Right renal pelvis (tissue), 4 donors: Measurements from ENCODE around the gene GSG1L2. TPM values are rescaled to one million over a fixed set of nuclear protein-coding genes. Genes with fewer than 3 reads are reported as not detected.

Experiments used
- DNase-seq, 4 donors: peaks; one replicate each; pipeline ENCODE4 v3.0.0-alpha.2; 2013; ENCODE audit warnings: low read depth in 4 of 4, low spot score in 3 of 4, missing footprints in 1 of 4
- polyA plus RNA-seq, 4 donors: library from polyadenylated mRNA; unstranded; fragments of 120-200 nt; gene quantifications; one replicate each; pipeline ENCODE4 v1.2.1, GENCODE V29; 2013; ENCODE audit not compliant: insufficient read length in 4 of 4

GSG1L2 gene
- polyA plus RNA-seq, 4 donors, result not detected

DNA sequence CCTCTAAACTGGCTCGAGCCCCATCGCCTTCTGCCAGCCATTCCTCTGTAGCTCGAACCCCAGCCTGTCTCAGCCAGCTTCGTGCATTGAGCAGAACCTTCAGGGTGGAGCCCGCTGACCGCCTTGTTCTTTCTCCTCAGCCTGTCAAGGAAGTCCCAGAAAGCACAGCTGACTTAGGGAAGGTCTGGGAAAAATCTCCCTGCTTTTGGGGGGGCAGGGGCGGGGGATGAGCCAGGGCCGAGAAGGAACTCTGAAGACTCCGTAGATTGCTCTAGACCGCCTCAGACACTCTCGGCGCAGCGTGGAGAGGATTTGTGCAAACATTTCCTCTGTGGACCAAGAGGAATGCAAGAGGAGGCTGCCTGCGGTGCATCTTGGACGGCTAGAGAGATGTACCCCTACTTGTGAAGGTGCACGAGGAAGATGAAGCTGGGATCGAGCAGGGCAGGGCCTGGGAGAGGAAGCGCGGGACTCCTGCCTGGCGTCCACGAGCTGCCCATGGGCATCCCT, 3.8 kb upstream of the GSG1L2 start, which contains the start of gene GLP2R:
Gene GLP2R (plus strand): TSS at position 284 of the 510 bp plus-strand sequence. CDS start 140 bp downstream, at position 424.
- DNase-seq, result no peak

DNA sequence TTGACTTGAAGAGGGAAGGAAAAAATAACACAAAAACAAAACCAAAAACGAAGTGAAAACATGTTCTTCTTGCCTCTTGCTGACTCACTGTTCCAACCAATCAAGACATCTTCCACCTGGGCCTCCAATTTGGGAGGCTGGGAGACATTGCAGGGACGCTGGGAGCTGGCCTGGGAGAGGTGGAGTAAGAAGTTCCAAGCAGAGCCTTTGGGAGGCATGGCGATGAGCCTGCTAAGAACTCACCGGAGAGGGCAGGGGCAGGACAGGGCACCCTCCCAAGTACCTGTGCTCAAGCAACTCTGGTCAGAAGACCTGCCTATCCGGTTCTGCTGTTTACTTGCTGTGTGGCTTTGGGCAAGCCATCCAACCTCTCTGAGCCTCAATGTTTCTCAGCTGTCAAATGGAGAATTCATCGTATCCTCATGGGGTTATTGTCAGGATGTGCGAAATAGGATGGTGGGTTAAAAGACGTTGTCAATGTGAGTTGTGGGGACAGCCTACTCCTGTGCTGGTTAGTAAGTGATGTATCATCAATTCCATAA, 3.0 kb upstream of the GSG1L2 start:
- no peak for DNase-seq

DNA sequence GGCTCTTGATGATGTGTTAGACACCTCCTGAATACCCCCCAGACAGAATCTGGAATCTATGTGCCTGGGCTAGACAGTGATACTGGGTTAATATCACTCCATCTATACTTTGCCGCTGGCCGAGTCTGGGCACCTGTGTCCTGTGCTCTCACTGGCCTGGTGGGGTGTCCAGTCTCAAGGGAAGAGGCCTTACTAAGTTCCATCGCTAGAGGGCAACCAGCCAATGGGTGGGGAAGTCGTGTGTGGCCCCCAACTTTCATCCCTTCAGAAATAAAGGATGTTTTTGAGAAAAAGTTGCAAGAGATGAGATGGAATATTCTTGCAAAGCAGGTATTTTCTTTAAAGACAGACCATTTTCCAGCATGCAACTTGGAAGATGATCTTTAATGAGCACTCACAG, 2.2 kb upstream of the GSG1L2 start:
- no peak for DNase-seq

DNA sequence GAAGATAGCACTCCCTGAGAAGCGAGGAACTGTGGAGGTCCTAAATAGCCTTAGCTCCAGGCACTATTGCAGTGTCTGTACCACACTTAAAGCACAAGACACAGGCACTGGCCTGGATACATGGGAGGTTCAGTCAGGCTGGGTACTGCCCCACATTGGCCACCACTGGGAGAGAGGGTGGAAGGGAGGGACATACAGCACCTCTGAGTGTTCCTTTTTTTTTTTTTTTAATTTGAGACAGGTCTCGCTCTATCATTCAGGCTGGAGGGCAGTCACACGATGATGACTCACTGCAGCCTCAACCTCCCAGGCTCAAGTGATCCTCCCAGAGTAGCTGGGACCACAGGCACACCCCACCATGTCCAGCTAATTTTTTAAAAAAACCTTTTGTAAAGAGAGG, 1.4 kb downstream of the GSG1L2 start:
- DNase-seq, result no peak

DNA sequence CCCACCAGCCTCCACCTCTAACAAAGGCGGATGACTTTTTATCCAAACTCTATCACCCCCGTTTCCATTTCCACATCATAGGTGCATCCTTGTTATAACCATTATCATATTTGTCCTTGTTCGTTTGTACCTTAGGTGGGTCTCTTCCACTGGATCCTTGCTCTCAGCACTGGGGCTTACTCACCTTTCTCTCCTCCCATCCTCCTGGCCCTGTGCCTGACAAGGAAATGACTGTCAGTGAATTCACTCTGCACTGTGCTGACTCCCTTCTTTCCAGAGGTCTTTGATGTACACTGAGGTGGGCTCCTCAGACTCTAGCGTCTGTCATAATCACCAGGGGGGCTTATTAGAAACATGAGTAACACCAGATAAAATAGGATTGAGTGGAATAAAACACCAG, 3.1 kb downstream of the GSG1L2 start:
- DNase-seq, result no peak

DNA sequence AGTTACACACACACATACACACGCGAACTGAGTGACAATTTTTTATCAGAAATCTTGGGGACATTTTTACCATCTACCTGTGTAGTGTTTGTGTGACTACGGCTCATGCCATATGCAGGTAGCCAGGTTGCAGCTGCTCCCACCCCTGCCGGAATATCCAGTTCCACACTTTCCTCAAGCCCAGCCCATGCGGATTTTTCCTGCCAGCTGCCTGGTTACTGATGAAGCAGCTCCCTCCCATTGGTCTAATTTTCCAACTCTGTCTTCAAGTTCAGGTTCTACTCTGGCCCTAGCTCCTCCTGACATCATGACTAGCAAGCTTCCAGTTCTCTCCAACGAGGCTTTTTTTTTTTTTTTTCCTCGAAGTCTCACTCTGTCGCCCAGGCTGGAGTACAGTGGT, 4.8 kb downstream of the GSG1L2 start:
- DNase-seq, result peak in 3 of 4 donors; percentile 28 to 40 (median 39)

DNA sequence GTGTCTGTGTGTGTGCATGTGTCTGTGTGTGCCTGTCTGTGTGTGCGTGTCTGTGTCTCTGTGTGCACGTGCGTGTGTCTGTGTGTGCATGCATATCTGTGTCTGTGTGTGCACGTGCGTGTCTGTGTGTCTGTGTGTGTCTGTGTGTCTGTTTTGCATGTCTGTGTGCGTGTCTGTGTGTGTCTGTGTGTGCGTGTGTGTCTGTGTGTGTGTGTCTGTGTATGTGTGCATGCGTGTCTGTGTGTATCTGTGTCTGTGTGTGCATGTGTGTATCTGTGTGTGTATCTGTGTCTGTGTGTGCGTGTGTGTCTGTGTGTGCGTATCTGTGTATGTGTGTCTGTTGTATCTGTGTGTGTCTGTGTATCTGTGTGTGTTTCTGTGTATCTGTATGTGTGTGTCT, 5.4 kb downstream of the GSG1L2 start:
- DNase-seq, result no peak

DNA sequence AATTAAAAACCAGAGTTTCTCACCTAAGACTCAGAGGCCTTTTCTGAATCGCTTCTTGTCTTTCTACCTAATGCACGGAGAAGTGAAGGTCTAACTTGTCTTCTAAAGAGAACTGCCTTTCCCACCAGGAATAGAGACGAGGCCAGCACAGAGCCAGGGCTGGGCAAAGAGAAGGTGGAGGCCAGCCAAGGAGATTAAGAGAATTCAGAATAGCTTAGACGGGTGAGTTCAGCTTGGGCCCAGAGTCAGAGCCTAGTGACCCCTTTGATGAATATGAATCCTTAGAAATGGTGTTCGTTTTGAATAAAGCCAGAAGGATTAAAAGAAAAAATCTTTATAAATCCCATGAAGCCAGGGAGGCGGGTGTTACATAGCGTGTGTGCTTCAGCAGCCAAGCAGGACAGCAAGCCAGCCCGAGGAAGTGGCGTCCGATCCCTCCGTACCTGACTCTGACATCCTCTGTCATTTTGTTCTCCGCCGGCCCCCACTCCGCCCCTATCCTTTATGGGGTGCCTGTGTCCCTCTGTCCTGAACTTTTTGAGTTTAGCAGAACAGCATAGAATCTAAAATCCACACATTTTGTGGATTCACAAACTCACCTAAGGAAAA, 7.4 kb downstream of the GSG1L2 start:
- DNase-seq, result no peak

DNA sequence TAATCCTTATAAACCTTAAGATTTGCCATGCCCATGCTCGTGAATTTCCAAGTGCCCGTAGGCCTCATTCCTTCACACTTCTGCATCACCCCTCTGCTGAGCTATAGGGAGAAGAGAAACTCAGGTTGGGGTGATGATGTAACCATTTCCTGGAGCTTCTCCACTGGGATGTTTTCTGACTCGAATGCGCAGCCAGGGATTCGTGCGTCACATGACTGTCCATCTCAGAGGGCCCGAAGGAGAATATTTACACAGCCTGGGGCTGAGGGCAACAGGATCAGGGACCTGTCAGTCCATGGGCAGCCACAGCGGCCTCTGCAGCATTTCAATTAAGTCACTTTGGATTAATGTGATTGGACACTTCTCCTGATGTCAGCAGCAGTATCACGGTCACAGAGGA, 8.7 kb downstream of the GSG1L2 start:
- no peak for DNase-seq

DNA sequence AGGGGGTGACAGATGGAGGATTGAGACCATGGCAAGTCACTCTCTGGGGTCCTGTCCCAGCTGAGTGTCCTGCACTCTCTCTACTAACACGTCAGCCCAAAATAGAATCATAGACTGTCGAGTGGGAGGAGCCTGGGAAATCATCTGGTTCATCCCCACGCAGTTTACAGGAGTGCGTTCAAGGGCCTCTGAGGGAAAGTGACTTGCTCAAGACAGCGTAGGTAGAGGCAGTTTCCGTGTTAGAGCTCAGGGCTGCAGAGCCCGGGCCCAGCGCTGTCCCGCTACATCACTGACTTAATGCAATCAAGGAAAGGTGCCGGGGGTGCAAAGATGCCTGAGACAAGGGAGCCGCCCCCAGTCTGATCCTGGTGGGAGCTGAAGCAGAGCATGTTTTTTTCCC, 10.3 kb downstream of the GSG1L2 start:
- DNase-seq, result no peak

DNA sequence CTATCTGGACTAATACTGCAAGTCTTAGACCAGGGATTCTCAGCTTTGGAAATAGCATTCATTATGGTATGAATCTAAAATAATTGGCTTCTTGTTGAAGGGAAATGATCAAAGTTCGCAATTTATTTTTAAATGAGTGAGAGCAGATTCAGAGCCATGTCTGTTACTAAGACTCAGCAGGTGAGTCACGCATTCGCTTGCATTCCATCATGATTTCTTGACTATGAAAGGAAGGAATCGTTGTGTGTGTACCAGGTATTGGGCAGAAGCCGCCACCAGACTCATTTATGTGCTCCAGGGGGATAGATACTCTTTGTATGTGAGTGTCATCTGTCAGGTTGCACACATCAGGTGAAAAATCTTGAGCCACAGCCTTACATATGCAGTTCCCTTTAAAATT, 10.8 kb downstream of the GSG1L2 start:
- no peak for DNase-seq

DNA sequence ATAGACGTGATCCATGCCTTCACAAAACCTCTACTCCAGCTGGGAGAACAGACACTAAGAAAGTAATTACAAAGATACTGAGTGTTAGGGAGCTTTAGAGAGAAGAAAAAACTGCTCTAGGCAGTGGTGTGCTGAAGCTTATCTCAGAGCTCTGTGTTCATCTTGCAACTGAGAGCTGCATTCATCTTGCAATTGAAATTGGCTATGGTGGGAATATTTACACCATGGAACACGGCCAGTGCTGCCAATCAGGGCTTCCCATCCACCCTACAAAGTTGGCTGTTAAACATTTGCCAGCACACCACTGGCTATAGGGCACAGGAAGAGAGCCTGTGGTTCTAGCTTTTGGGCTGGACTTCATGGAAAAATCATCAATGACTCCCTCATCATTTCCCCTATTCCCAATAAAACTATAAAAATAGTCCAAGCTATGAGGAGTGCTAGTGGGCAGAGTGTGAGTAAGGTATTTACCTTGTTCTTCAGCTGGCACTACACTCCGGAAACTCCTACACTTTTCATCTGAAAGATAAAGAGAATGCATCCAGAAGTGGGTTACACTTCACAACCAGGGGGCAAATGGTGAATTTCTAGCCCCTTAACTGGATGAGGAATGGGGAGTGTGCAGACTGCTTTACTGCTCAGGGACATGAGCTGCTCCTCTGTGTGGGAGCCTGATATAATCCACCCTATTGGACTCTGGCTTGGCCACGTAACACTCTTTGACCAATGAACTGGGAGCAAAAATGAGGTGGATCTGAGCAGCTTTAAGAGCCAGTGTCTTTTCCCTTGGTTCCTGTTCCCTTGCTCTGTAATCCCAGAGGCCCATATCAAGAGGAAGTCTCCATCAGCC, 11.6 kb downstream of the GSG1L2 start:
- no peak for DNase-seq

DNA sequence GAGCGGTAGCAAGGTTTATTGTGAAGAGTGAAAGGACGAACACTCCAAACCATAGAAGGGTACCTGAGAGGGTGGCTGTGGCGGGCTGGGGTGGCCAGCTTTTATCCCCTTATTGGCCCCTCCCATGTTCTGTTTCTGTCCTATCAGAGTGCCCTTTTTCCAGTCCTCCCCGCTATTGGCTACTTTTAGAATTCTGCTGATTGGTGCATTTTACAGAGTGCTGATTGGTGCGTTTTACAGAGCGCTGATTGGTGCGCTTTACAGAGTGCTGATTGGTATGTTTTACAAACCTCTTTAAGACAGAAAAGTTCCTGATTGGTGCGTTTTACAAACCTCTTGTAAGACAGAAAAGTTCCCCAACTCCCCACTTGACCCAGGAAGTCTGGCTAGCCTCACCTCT, 12.5 kb downstream of the GSG1L2 start:
- DNase-seq, result no peak

DNA sequence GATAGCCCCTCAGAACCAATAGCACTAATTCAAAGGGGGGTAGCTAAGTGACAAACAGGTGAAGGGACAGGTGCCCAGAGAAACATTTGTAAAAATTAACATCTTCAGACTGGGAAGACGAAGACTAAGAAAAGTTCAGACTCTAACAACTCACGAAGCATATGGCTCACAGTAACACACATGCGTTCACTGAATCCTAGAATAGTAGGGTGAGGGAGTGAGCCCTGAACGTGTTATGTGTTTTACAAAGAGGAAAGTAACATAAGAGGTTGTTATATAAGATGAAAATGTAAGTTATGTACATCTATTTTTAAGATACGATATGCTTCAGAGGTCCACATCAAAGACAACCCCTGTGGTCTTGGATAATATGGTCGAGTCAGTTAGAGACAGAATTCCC, 15.2 kb downstream of the GSG1L2 start:
- DNase-seq, result no peak

DNA sequence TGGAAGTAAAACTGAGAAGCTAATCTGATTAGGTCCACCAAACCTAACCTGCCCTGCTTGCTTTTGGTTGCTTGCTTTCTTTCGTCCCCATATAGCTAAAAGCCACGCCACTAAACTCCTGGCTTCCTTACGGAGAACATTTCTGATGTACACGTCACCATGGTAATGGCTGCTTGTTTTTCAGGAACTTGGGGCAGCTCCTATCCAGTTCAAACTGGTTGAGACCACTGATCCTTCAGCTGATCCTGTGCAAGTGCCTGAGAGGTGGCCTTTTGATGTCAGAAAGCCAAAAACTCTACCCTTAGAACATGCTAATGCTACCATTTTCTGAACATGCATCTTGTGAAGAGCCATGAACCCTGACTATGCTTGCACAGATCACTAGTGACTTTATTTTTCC, 16.1 kb downstream of the GSG1L2 start:
- no peak for DNase-seq

DNA sequence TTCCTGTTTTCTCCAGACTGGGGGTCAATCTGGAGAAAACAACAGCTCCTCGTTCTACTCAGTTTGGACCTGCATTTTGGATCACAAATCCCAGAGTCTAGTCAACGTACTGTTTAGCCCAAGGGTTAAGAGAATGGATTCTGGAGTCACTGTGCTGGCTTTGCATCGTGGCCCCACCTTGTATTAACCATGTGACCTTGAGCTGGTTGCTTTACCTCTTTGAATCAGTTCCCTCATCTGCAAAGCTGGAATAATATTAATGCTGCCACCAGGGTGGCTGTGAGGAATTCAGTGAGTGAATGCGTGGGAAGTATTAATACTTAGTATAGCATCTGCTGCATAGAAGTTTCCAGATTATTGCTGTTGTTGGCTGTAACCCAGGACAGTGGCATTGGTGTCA, 19.2 kb downstream of the GSG1L2 start:
- DNase-seq, result no peak

DNA sequence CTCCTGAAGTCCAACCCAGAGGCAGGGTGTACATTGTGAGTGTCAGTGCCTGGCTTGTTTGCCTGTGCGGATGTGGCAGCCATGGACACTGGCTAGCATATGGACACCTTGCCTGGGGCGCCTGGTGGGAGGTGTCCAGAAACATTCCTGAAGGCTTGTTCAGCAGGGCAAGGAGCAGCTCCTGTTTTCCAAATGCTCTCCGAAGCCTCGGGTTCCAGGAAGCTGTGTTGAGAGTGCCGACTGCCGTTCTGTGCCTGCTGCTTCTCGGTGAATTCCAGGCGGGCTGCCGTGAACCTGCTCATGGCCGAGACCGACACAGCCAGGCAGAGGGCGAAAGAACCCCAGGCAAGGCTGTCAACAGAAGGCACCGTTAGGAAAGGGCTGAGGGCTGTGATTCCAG, 19.6 kb downstream of the GSG1L2 start:
- DNase-seq, result no peak

DNA sequence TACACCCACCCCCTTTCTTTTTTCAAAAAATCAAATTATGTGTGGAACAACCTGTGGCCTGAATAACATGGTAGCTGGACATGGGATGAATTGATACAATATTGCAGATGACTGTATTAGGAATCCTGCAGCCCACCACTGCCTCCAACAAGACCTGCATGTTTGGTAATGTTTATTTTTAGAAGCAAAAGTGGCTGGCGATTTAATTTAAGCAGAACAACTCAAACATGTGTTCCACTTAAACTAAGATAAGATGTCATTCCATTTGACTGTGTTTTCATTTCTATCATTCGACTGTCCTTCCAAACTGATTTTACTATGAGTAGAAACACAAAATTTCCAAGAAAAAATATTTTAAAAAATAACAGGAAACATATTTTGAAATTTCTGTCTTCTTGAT, 20.4 kb downstream of the GSG1L2 start:
- no peak for DNase-seq

DNA sequence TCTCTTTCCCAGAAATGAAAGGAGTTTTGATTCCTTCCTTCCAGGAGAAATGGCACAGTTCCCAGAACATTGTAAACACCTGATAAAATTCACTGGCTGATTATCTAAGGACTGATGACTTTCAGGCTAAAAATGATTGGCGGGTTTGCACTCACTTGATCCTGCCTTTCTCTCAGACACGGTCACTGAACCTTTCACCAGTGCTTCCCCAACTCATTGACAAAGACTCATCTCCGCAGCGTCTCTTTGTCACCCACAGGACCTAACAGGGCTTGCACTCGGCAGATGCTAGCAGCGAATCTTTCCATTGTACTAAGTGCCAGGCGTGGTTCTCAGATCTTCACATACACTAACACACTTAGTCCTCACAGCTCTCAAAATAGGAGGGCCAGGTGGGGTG, 23.2 kb downstream of the GSG1L2 start:
- no peak for DNase-seq

DNA sequence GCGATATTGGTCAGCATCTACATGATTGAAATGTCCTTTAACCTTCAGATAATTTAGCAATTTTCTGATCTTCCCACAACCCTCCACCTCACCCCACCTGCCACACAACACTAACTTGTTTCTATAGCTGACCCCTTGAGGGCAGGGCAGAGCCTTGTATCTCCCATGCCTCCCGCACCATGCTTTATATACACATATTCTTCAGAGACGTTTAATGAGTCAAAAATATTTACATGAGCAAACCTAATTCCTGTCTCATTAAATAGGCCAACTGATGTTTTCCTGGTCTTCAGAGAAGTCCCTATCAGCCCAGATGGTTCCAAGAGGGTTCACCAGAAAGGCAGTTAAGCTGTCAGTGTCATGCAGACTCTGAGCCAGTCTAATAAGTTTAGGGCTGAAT, 23.9 kb downstream of the GSG1L2 start:
- DNase-seq, result no peak

DNA sequence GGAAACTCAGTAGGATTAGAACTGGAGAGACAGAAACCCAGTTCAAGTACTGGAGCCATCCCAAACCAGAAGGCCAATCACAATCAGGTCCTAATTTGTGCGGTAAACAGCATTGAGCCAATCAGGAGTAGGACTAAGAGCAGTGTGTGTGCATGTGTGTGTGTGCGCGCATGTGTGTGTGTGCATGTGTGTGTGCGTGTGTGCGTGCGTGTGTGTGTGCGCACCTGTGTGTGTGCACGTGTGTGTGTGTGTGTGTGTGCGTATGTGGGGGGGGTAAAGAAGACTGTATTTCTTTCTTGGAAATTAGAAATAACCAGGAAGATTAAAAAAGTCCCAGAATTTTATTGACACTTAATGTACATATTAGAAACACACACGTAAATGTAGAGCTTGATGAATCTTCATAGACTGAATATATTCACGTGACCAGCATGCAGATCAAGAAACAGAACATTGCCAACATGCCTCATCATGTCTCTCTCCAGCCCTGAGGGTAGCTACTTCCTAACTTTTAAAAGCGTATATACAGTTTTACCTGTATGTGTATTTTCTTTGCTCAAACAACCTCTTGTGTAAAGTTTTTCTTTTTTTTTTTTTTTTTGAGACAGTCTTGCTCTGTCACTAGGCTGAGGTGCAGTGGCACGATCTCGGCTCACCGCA, 29.6 kb downstream of the GSG1L2 start:
- DNase-seq, result no peak
